GM23338 (cell line): ENCODE data around the gene SCG2. TPM values are rescaled to one million over a fixed set of nuclear protein-coding genes. Genes with fewer than 3 reads are reported as not detected.

Source experiments
- ATAC-seq: fragments of 200-7000 bp; cut with Tn5 transposase; 3 replicates; pipeline ENCODE4 v1.9.1; 2020
- DNase-seq: peaks from one replicate; pipeline ENCODE4 v3.0.0-alpha.2; 2015; ENCODE audit warnings: low spot score
- H2AFZ ChIP-seq: fragments of 200-600 bp; sonication (generic); 2 replicates; pipeline ENCODE4 v1.8.0; 2016; ENCODE audit warnings: antibody characterized with exemption, mild to moderate bottlenecking, moderate library complexity
- H3F3A ChIP-seq: fragments of 200-600 bp; sonication (generic); replicated peaks from 2 replicates; pipeline ENCODE4 v1.8.0; 2017; ENCODE audit warnings: antibody characterized with exemption, mixed run types, low read depth
- H3K27ac ChIP-seq: fragments of 200-600 bp; sonication (generic); 2 replicates; pipeline ENCODE4 v1.6.1; 2016; ENCODE audit warnings: low read depth
- H3K27me3 ChIP-seq: fragments of 200-600 bp; sonication (generic); 2 replicates; pipeline ENCODE4 v1.8.0; 2016; ENCODE audit warnings: mild to moderate bottlenecking, mixed run types, moderate library complexity; ENCODE audit not compliant: insufficient read depth
- H3K36me3 ChIP-seq: fragments of 200-600 bp; sonication (generic); 2 replicates; pipeline ENCODE4 v1.8.0; 2016; ENCODE audit warnings: mild to moderate bottlenecking; ENCODE audit not compliant: insufficient read depth
- H3K4me1 ChIP-seq: fragments of 200-600 bp; sonication (generic); 2 replicates; pipeline ENCODE4 v1.8.0; 2016; ENCODE audit warnings: mild to moderate bottlenecking, moderate library complexity; ENCODE audit not compliant: insufficient read depth
- H3K4me2 ChIP-seq: fragments of 200-600 bp; sonication (generic); 2 replicates; pipeline ENCODE4 v1.7.1; 2017; ENCODE audit warnings: mixed run types
- H3K4me3 ChIP-seq: fragments of 200-600 bp; sonication (generic); 2 replicates; pipeline ENCODE4 v1.6.1; 2016; ENCODE audit warnings: mixed run types
- H3K79me2 ChIP-seq: fragments of 200-600 bp; sonication (generic); replicated peaks from 2 replicates; pipeline ENCODE4 v1.8.0; 2017; ENCODE audit warnings: mild to moderate bottlenecking; ENCODE audit not compliant: insufficient read depth
- H3K9me2 ChIP-seq: fragments of 200-600 bp; sonication (generic); 2 replicates; pipeline ENCODE4 v1.8.0; 2017; ENCODE audit not compliant: insufficient read depth
- H4K20me1 ChIP-seq: fragments of 200-600 bp; sonication (generic); replicated peaks from 2 replicates; pipeline ENCODE4 v1.8.0; 2017; ENCODE audit warnings: mild to moderate bottlenecking; ENCODE audit not compliant: insufficient read depth
- H3K27ac Mint-ChIP-seq: 2 replicates; pipeline ENCODE4 v1.8.0; 2020; ENCODE audit warnings: inconsistent platforms, mild to moderate bottlenecking, moderate library complexity, mixed read lengths
- H3K27me3 Mint-ChIP-seq: 3 replicates; pipeline ENCODE4 v1.8.0; 2022; ENCODE audit warnings: low read depth, mild to moderate bottlenecking, moderate library complexity, mixed read lengths, inconsistent platforms; ENCODE audit not compliant: insufficient read depth, poor library complexity
- H3K36me3 Mint-ChIP-seq: 3 replicates; pipeline ENCODE4 v1.8.0; 2021; ENCODE audit warnings: low read depth, mild to moderate bottlenecking, inconsistent platforms, moderate library complexity, mixed read lengths
- H3K4me1 Mint-ChIP-seq: 3 replicates; pipeline ENCODE4 v1.8.0; 2020; ENCODE audit warnings: mild to moderate bottlenecking, inconsistent platforms, mixed read lengths
- H3K4me3 Mint-ChIP-seq: 3 replicates; pipeline ENCODE4 v1.8.0; 2021; ENCODE audit warnings: moderate library complexity, mild to moderate bottlenecking, inconsistent platforms, mixed read lengths
- H3K9me3 Mint-ChIP-seq: 3 replicates; pipeline ENCODE4 v1.8.0; 2020; ENCODE audit warnings: moderate library complexity, mild to moderate bottlenecking, inconsistent platforms, mixed read lengths
- CREB1 ChIP-seq: fragments of 250-450 bp; sonication (Bioruptor Pico); IDR thresholded peaks from 2 replicates; pipeline ENCODE4 v1.5.0; 2020; ENCODE audit warnings: low read depth, mild to moderate bottlenecking, moderate library complexity
- EZH2 ChIP-seq: fragments of 200-600 bp; sonication (generic); IDR thresholded peaks from one replicate; pipeline ENCODE4 v1.8.0; 2017; ENCODE audit warnings: antibody characterized with exemption, mild to moderate bottlenecking, low read depth; ENCODE audit not compliant: unreplicated experiment
- EZH2phosphoT487 ChIP-seq: fragments of 200-600 bp; sonication (generic); IDR thresholded peaks from one replicate; pipeline ENCODE4 v1.8.1; 2018; ENCODE audit warnings: antibody characterized with exemption; ENCODE audit not compliant: unreplicated experiment
- JUNB ChIP-seq: IDR thresholded peaks from one replicate; pipeline ENCODE4 v1.6.1; 2016; ENCODE audit warnings: antibody characterized with exemption; ENCODE audit not compliant: unreplicated experiment
- NANOG ChIP-seq: IDR thresholded peaks from 2 replicates; pipeline ENCODE4 v1.6.1; 2016; ENCODE audit warnings: antibody characterized with exemption, borderline replicate concordance
- POLR2AphosphoS5 ChIP-seq: IDR thresholded peaks from 2 replicates; pipeline ENCODE4 v1.6.1; 2016; ENCODE audit warnings: antibody characterized with exemption, low read depth
- STAT1 ChIP-seq: IDR thresholded peaks from one replicate; pipeline ENCODE4 v1.6.1; 2016; ENCODE audit warnings: antibody characterized with exemption; ENCODE audit not compliant: unreplicated experiment
- ZNF114 ChIP-seq: fragments of 250-450 bp; sonication (Bioruptor Pico); IDR thresholded peaks from 2 replicates; pipeline ENCODE4 v1.5.0; 2020; ENCODE audit warnings: mild to moderate bottlenecking, moderate library complexity
- ZNF331 ChIP-seq: fragments of 250-450 bp; sonication (Bioruptor Pico); IDR thresholded peaks from 2 replicates; pipeline ENCODE4 v1.5.0; 2020; ENCODE audit warnings: low read depth, mild to moderate bottlenecking, moderate library complexity
- ZNF462 ChIP-seq: fragments of 250-450 bp; sonication (Bioruptor Pico); IDR thresholded peaks from 2 replicates; pipeline ENCODE4 v1.5.0; 2020; ENCODE audit warnings: mild to moderate bottlenecking, moderate library complexity
- polyA plus RNA-seq: library from polyadenylated mRNA; unstranded; fragments of >200 nt; fragmentation: Nextera tagmentation; extraction: Ambion mirVana; gene quantifications from 2 replicates; pipeline ENCODE4 v1.2.1, GENCODE V29; 2016
- total RNA-seq: library from RNA; depleted of rRNA; stranded (reverse); fragments of >200 nt; shearing (Covaris generic); gene quantifications from 2 replicates; pipeline ENCODE4 v1.2.3, GENCODE V29; 2014
- TF ChIP-seq, protein P1 (sequence below): IDR thresholded peaks from one replicate; pipeline ENCODE4 v1.6.1; 2018; ENCODE audit warnings: antibody characterized with exemption; ENCODE audit not compliant: unreplicated experiment
- TF ChIP-seq, protein P2 (sequence below): IDR thresholded peaks from 2 replicates; pipeline ENCODE4 v1.6.1; 2016; ENCODE audit warnings: antibody characterized with exemption
- TF ChIP-seq, protein P3 (sequence below), 2 experiments: fragments of 200-600 bp in 1 of 2; sonication (generic) in 1 of 2; conservative IDR thresholded peaks; 2 replicates each; pipeline versions ENCODE4 v1.5.1 to v1.6.1; 2016 to 2017; ENCODE audit warnings: antibody characterized with exemption in 2 of 2, low read depth in 2 of 2, mild to moderate bottlenecking in 2 of 2, moderate library complexity in 1 of 2

SCG2 gene
- total and polyA plus RNA-seq, 2 experiments from 2014 or later, result 0.18 to 0.31 TPM

- TF ChIP-seq CREB1 (CRISPR knock-in tag), result no peak
- TF ChIP-seq JUNB, result no peak
- TF ChIP-seq, protein P1, sequence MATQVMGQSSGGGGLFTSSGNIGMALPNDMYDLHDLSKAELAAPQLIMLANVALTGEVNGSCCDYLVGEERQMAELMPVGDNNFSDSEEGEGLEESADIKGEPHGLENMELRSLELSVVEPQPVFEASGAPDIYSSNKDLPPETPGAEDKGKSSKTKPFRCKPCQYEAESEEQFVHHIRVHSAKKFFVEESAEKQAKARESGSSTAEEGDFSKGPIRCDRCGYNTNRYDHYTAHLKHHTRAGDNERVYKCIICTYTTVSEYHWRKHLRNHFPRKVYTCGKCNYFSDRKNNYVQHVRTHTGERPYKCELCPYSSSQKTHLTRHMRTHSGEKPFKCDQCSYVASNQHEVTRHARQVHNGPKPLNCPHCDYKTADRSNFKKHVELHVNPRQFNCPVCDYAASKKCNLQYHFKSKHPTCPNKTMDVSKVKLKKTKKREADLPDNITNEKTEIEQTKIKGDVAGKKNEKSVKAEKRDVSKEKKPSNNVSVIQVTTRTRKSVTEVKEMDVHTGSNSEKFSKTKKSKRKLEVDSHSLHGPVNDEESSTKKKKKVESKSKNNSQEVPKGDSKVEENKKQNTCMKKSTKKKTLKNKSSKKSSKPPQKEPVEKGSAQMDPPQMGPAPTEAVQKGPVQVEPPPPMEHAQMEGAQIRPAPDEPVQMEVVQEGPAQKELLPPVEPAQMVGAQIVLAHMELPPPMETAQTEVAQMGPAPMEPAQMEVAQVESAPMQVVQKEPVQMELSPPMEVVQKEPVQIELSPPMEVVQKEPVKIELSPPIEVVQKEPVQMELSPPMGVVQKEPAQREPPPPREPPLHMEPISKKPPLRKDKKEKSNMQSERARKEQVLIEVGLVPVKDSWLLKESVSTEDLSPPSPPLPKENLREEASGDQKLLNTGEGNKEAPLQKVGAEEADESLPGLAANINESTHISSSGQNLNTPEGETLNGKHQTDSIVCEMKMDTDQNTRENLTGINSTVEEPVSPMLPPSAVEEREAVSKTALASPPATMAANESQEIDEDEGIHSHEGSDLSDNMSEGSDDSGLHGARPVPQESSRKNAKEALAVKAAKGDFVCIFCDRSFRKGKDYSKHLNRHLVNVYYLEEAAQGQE, result no peak
- TF ChIP-seq ZNF331, result no peak
- TF ChIP-seq POLR2AphosphoS5, result no peak
- TF ChIP-seq NANOG, result no peak
- no peak for TF ChIP-seq EZH2phosphoT487
- no peak for TF ChIP-seq EZH2
- no peak for TF ChIP-seq ZNF114 (CRISPR knock-in tag)
- TF ChIP-seq ZNF462 (CRISPR knock-in tag), result no peak
- TF ChIP-seq, protein P2, sequence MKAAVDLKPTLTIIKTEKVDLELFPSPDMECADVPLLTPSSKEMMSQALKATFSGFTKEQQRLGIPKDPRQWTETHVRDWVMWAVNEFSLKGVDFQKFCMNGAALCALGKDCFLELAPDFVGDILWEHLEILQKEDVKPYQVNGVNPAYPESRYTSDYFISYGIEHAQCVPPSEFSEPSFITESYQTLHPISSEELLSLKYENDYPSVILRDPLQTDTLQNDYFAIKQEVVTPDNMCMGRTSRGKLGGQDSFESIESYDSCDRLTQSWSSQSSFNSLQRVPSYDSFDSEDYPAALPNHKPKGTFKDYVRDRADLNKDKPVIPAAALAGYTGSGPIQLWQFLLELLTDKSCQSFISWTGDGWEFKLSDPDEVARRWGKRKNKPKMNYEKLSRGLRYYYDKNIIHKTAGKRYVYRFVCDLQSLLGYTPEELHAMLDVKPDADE, result no peak
- TF ChIP-seq STAT1, result no peak
- TF ChIP-seq, protein P3, sequence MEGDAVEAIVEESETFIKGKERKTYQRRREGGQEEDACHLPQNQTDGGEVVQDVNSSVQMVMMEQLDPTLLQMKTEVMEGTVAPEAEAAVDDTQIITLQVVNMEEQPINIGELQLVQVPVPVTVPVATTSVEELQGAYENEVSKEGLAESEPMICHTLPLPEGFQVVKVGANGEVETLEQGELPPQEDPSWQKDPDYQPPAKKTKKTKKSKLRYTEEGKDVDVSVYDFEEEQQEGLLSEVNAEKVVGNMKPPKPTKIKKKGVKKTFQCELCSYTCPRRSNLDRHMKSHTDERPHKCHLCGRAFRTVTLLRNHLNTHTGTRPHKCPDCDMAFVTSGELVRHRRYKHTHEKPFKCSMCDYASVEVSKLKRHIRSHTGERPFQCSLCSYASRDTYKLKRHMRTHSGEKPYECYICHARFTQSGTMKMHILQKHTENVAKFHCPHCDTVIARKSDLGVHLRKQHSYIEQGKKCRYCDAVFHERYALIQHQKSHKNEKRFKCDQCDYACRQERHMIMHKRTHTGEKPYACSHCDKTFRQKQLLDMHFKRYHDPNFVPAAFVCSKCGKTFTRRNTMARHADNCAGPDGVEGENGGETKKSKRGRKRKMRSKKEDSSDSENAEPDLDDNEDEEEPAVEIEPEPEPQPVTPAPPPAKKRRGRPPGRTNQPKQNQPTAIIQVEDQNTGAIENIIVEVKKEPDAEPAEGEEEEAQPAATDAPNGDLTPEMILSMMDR (conservative IDR thresholded peaks at IDR 0.05; ENCODE audit: low read depth in 2 of 2), result no peak
- no peak for ATAC-seq
- Histone ChIP-seq H3K4me2 (no peak overlapping the region), H3K27ac (no peak overlapping the region), H3F3A (no peaks in the 10 kb centered on the region), H3K79me2 (no peaks in the 10 kb centered on the region), H3K9me2 (no peaks in the 10 kb centered on the region), H3K36me3 (no peaks in the 10 kb centered on the region), H4K20me1 (no peaks in the 10 kb centered on the region), H3K4me3 (no peak overlapping the region), H3K27me3 (no peaks in the 10 kb centered on the region), H2AFZ (no peak overlapping the region), H3K4me1 (no peaks in the 10 kb centered on the region)
- Mint-ChIP-seq H3K27ac (no peak overlapping the region), H3K4me1 (peaks cover 18% of the 10 kb centered on the region), H3K9me3 (no peaks in the 10 kb centered on the region), H3K36me3 (no peaks in the 10 kb centered on the region), H3K27me3 (peaks cover 2% of the 10 kb centered on the region), H3K4me3 (no peak overlapping the region)
- DNase-seq, result no peak
Measured at GRCh38 chr2:223562078-223562477, 40.1 kb downstream of the SCG2 start.
